Measurements from ENCODE around the gene FBLN1.
"Not testable (repeated sequence)": the region's sequence is repeated elsewhere in the genome, so short reads cannot be mapped to it uniquely, and the experiment has no call there.

Gene FBLN1

GRCh38 chr22:45586651-45587405 lies 84.1 kb downstream of the FBLN1 start:
- DNase-seq = no peak

DNA sequence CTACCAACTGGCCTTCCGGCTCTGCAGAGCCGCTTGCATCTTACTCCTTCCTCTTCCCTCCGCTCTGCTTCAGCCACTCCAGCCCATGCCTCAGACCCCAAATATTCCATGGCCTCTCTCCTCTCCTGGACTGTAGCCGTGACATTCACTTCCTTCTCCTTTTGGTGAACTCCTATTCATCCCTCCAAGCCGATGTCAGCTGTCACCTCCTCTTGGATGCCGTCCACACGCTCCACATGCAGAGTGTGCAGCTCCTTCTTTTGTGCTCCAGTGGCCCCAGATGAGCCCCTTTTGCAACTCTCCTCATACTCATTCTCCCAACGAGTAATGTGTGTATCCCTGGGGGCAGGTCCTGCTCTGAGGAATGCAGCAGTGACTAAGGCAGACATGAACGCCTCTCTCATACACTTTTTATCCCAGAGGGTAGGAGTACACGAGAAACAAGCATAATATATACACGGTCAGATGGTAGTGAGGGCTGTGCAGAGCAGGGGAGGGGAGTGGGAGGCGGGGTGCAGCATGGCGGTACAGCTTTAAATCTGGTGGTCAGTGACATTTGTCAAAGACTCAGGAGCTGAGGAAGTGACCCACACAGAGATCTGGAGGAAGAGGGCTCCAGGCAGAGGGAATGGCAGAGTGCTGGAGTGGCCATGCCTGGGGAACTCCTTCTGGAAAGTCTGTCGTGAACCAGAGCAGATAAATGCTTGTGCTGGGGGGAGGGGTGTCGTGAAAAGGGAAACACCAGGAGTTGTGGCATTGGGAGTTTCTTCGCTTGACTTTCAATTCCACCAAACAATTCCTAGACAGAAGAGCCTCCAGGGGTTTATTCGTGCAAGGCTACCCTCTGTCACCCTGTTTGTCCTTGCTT lies 85.2 kb downstream of the FBLN1 start:
- no peak for DNase-seq

DNA sequence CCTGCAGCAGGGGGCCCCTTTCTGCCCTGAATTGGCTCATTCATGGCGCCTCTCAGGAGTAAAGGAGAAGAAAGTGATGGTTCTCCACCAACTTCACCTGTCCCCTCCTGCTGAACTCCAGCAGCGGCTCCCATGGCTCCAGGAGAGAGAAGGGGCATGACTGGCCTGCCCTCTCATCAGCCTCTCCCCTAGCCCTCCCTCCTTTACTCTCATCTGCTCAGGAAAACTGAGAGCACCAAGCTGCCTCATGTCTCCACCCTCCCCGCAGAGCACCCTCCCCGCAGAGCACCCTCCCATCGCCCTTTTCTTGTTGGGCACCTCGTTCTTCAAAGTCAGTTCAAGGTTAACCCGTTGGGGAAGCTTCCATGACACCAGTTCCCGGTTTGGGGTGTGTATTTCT lies 86.9 kb downstream of the FBLN1 start:
- no peak for DNase-seq

GRCh38 chr22:45590262-45590661 lies 87.6 kb downstream of the FBLN1 start:
- DNase-seq = no peak

DNA sequence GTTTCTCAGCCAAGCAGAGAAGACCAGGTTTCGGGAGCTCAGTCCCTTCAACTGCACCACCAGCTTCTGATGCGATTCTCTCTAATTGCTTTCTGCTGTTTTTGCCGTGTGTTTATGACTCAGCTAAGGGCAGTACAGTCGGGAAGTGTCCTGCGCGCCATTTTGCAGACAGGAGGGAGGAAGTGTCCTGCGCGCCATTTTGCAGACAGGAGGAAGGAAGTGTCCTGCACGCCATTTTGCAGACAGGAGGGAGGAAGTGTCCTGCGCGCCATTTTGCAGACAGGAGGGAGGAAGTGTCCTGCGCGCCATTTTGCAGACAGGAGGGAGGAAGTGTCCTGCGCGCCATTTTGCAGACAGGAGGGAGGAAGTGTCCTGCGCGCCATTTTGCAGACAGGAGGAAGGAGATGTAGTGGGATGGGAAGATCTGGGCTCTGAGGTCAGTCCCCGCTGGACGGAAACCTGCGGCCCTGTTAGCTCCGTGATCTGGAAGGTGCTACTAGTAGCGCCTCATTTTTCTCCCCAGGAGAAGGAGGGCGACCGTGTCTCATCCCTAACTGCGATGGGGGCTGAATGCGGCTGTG lies 89.0 kb downstream of the FBLN1 start:
- DNase-seq = not testable (repeated sequence)

GRCh38 chr22:45594123-45594941 lies 91.6 kb downstream of the FBLN1 start:
- DNase-seq = no peak

- no peak for DNase-seq
These were observed 94.9 kb downstream of the FBLN1 start for GRCh38 chr22:45597460-45598192.

DNA sequence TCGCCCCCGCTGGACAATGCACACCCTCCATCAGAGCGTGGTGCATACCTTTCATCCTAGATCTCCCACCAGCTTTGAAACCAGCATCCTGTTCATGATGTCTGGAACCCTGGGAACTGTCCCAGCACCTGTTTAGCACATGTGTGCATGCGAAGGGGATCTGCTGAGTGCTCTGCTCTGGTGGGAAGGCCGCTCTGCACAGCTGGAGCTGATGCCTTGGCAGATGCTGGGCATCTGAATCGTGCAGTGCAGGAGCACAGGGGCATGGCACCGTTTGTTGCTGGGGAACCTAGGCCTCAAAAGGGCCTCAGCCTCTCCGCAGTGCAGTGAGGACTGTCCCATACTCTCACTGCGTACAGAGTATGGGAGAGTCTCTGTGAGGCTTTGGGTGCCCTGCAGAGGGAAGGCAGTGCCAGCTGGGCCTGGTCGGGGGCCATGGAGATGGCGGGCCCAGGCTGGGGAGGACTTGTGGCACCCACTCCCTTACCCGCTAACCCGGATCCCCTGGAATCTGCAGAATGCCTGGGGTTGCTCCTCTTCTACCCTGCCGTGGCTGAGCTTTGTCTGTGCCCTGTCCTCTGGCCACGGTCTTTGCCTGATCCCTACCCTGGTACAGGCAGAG lies 96.0 kb downstream of the FBLN1 start:
- no peak for DNase-seq

DNA sequence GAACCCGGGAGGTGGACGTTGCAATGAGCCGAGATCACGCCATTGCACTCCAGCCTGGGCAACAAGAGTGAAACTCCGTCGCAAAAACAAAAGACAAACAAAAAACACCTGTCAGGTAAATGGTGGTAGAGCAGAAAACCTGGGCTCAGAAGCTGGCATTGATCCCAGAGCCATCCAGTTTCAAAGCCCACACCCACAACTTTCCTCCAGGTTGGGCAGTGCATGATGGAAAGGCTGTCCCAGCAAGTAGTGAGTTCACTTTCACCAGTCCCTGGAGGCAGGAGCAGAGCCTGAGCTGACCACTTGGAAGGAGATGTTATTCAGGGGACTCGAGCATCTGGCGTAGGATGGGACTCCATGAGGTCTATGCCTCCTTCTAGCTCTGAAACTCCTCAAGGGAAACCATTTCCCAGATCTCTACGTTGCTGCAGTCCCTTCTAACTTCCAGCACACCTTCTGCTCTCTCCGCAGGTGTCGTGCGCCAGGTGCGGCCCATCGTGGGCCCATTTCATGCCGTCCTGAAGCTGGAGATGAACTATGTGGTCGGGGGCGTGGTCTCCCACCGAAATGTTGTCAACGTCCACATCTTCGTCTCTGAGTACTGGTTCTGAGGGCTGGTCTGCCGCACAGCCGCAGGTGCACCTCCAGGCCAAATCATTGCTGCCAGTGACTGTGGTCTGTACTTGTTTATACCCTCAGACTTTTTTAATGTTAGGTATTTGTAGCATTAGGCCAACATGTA lies 97.3 kb downstream of the FBLN1 start:
- no peak for DNase-seq

GRCh38 chr22:45600790-45601730 lies 98.4 kb downstream of the FBLN1 start:
- DNase-seq = no peak

GRCh38 chr22:45602004-45602733 lies 99.5 kb downstream of the FBLN1 start:
- no peak for DNase-seq

- DNase-seq = no peak
These were observed 100.3 kb downstream of the FBLN1 start for GRCh38 chr22:45602824-45603595.

DNA sequence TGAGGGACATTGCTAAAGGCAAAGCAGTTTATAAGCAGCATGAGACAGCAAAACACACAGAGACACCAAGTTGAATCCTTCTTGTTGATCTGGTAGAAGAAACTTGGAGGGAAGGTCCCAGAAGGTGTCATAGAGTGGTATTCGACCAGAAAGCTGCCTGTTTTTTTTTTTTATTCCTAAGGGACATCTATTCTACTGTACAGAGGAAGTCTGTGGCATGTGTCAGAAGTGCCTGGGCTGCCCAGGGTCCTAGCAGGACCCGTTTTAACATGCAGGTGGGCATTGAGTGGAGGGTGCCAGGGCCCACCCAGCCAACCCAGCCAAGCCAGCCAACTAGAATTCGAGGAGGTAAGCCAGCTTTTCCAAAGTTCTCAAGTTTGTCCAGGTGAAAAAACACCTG lies 100.9 kb downstream of the FBLN1 start:
- no peak for DNase-seq

GRCh38 chr22:45608045-45608444 lies 105.4 kb downstream of the FBLN1 start:
- not testable (repeated sequence) for DNase-seq

GRCh38 chr22:45608763-45609180 lies 106.1 kb downstream of the FBLN1 start:
- DNase-seq = no peak

- DNase-seq = no peak
These were observed 109.8 kb downstream of the FBLN1 start for GRCh38 chr22:45612451-45612901.

- no peak for DNase-seq
These were observed 110.3 kb downstream of the FBLN1 start for GRCh38 chr22:45612940-45613339.

DNA sequence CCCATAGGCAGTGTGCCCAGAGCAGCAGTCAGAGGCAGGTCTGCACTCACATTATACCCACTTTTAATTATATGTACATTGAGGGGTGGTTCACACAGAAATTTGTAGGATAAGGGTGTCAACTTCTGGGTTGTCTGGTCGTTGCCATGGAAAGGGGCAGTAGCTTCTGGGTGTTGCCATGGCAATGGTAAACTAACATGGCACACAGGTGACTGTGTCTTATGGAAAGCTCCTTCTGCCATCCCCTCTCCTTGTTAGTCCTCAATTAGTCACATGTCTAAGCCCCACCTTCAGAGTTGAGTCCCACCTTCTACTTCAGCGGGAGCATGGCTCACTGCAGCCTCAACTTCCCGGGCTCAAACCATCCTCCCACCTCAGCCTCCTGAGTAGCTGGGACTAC lies 112.7 kb downstream of the FBLN1 start:
- DNase-seq = no peak
